GM12865 (cell line): Measurements from ENCODE around the gene OR10AG1.

Experiments used
- DNase-seq: peaks from one replicate; pipeline ENCODE4 v3.0.0; 2010; ENCODE audit warnings: low read depth
- H3K4me3 ChIP-seq: 2 replicates; pipeline ENCODE4 v1.5.1; 2011; ENCODE audit warnings: mild to moderate bottlenecking, low read depth, low read length, control low read depth
- CTCF ChIP-seq: IDR thresholded peaks from 2 replicates; pipeline ENCODE4 v1.5.1; 2011; ENCODE audit warnings: low read length, control low read depth, low read depth, inconsistent platforms; ENCODE audit not compliant: insufficient read depth; ENCODE audit errors: missing control alignments

The OR10AG1 gene

GRCh38 chr11:55969845-55970244 is at the start of gene OR10AG1:
OR10AG1 (minus strand) TSS chr11:55969945; CDS start chr11:55969907, 38 bp downstream.
- H3K4me3 ChIP-seq: no peak within 1 kb of the TSS
- TF ChIP-seq CTCF: no peak
- DNase-seq: no peak

- no peak for TF ChIP-seq CTCF
- no peak overlapping the region for H3K4me3 ChIP-seq
- DNase-seq: peak; percentile 24
Observed at GRCh38 chr11:56013805-56014204, 44.1 kb upstream of the OR10AG1 start.

GRCh38 chr11:56010716-56011115 is 41.0 kb upstream of the OR10AG1 start:
- no peak overlapping the region for H3K4me3 ChIP-seq
- no peak for DNase-seq
- TF ChIP-seq CTCF: no peak

GRCh38 chr11:55994525-55994924 is 24.8 kb upstream of the OR10AG1 start, which contains the start of gene OR5F1:
OR5F1 (minus strand) TSS chr11:55994625; CDS start chr11:55994625, 0 bp downstream.
- DNase-seq: no peak
- no peak within 1 kb of the TSS for H3K4me3 ChIP-seq
- no peak for TF ChIP-seq CTCF

GRCh38 chr11:55970935-55971334 is 1.2 kb upstream of the OR10AG1 start:
- no peak overlapping the region for H3K4me3 ChIP-seq
- no peak for DNase-seq
- TF ChIP-seq CTCF: no peak

- no peak for TF ChIP-seq CTCF
Observed at GRCh38 chr11:55967914-55968313, 1.8 kb downstream of the OR10AG1 start.

GRCh38 chr11:55966391-55966790 is 3.4 kb downstream of the OR10AG1 start:
- DNase-seq: no peak
- TF ChIP-seq CTCF: no peak
- H3K4me3 ChIP-seq: no peak overlapping the region

More at GRCh38 chr11:55967914-55968313, 1.8 kb downstream of the OR10AG1 start:
- no peak overlapping the region for H3K4me3 ChIP-seq
- no peak for DNase-seq
